Neutrophil (primary cell): ENCODE results near the gene CKM.

Source experiments
- H3K27ac ChIP-seq: fragments of 200-600 bp; sonication (generic); 2 replicates; pipeline ENCODE4 v1.5.1; 2016; ENCODE audit warnings: mild to moderate bottlenecking, moderate library complexity
- H3K27me3 ChIP-seq: fragments of 200-600 bp; sonication (generic); 2 replicates; pipeline ENCODE4 v1.6.0; 2016; ENCODE audit warnings: mild to moderate bottlenecking
- H3K36me3 ChIP-seq: fragments of 200-600 bp; sonication (generic); 2 replicates; pipeline ENCODE4 v1.5.1; 2017
- H3K4me1 ChIP-seq, 2 experiments: fragments of 200-600 bp in 1 of 2; sonication (generic) in 1 of 2; 1 replicate in 1 of 2; 2 replicates in 1 of 2; pipeline versions ENCODE4 v1.5.1 to v1.6.1; 2013 to 2016; ENCODE audit warnings: low read depth in 1 of 2, low read length in 1 of 2, mild to moderate bottlenecking in 1 of 2, moderate library complexity in 1 of 2; ENCODE audit not compliant: control insufficient read depth in 1 of 2, insufficient read depth in 1 of 2
- H3K4me3 ChIP-seq, 2 experiments: fragments of 200-600 bp in 1 of 2; sonication (generic) in 1 of 2; 1 replicate in 1 of 2; 2 replicates in 1 of 2; pipeline ENCODE4 v1.5.1; 2013 to 2016; ENCODE audit warnings: low read depth in 1 of 2, low read length in 1 of 2, mild to moderate bottlenecking in 1 of 2, moderate library complexity in 1 of 2
- H3K9me3 ChIP-seq: fragments of 200-600 bp; sonication (generic); 2 replicates; pipeline ENCODE4 v1.5.1; 2016
- CTCF ChIP-seq: fragments of 200-600 bp; sonication (generic); IDR thresholded peaks from 2 replicates; pipeline ENCODE4 v1.5.1; 2016; ENCODE audit warnings: antibody characterized with exemption

The CKM gene

GRCh38 chr19:45280471-45280961 lies 42.2 kb downstream of the CKM start:
- Histone ChIP-seq H3K4me1 (peaks cover 4 to 20% of the 10 kb centered on the region in 2 experiments), H3K9me3 (no peaks in the 10 kb centered on the region), H3K27me3 (no peaks in the 10 kb centered on the region), H3K36me3 (peaks cover 51% of the 10 kb centered on the region), H3K4me3 (no peak overlapping the region), H3K27ac (no peak overlapping the region)
- no peak for TF ChIP-seq CTCF

- H3K27ac ChIP-seq: no peak overlapping the region
- H3K36me3 ChIP-seq: peaks cover 56% of the 10 kb centered on the region
- H3K27me3 ChIP-seq: no peaks in the 10 kb centered on the region
These were observed 43.0 kb downstream of the CKM start for GRCh38 chr19:45279587-45280192.

GRCh38 chr19:45278087-45278486 lies 44.6 kb downstream of the CKM start:
- no peaks in the 10 kb centered on the region for H3K9me3 ChIP-seq
- H3K4me1 ChIP-seq: peaks cover 0 to 3% of the 10 kb centered on the region in 2 experiments
- H3K36me3 ChIP-seq: peaks cover 72% of the 10 kb centered on the region
- no peak overlapping the region for H3K27ac ChIP-seq
- no peak for TF ChIP-seq CTCF
- H3K4me3 ChIP-seq: no peak overlapping the region
- H3K27me3 ChIP-seq: no peaks in the 10 kb centered on the region

More at GRCh38 chr19:45279587-45280192, 43.0 kb downstream of the CKM start:
- Histone ChIP-seq H3K4me1 (peaks cover 4 to 19% of the 10 kb centered on the region in 2 experiments), H3K4me3 (no peak overlapping the region), H3K9me3 (no peaks in the 10 kb centered on the region)
- no peak for TF ChIP-seq CTCF

- Histone ChIP-seq H3K27ac (no peak overlapping the region), H3K4me1 (no peaks in the 10 kb centered on the region)
These were observed 46.4 kb downstream of the CKM start for GRCh38 chr19:45276284-45276687.

GRCh38 chr19:45275370-45275971 lies 47.2 kb downstream of the CKM start:
- Histone ChIP-seq H3K9me3 (no peaks in the 10 kb centered on the region), H3K27ac (no peak overlapping the region), H3K36me3 (peaks cover 81% of the 10 kb centered on the region), H3K27me3 (no peaks in the 10 kb centered on the region), H3K4me1 (no peaks in the 10 kb centered on the region), H3K4me3 (no peak overlapping the region)
- no peak for TF ChIP-seq CTCF

More at GRCh38 chr19:45276284-45276687, 46.4 kb downstream of the CKM start:
- no peaks in the 10 kb centered on the region for H3K9me3 ChIP-seq
- H3K27me3 ChIP-seq: no peaks in the 10 kb centered on the region
- peaks cover 83% of the 10 kb centered on the region for H3K36me3 ChIP-seq
- H3K4me3 ChIP-seq: no peak overlapping the region
- no peak for TF ChIP-seq CTCF
